Parathyroid adenoma (tissue), 2 donors: ENCODE data around the gene STYXL2.

ENCODE experiments used
- H2AFZ ChIP-seq: fragments of 300-600 bp; sonication (generic); one replicate; pipeline ENCODE4 v1.7.0; 2017; ENCODE audit warnings: antibody characterized with exemption, mild to moderate bottlenecking
- H3K27ac ChIP-seq: fragments of 300-600 bp; sonication (generic); one replicate; pipeline ENCODE4 v1.7.0; 2017
- H3K27me3 ChIP-seq: fragments of 300-600 bp; sonication (generic); one replicate; pipeline ENCODE4 v1.7.0; 2017; ENCODE audit warnings: low read length; ENCODE audit not compliant: control insufficient read depth, insufficient read depth
- H3K36me3 ChIP-seq: fragments of 300-600 bp; sonication (generic); one replicate; pipeline ENCODE4 v1.7.0; 2017; ENCODE audit warnings: low read length; ENCODE audit not compliant: control insufficient read depth, insufficient read depth
- H3K4me1 ChIP-seq: fragments of 300-600 bp; sonication (generic); one replicate; pipeline ENCODE4 v1.7.0; 2017; ENCODE audit warnings: control low read depth
- H3K4me2 ChIP-seq: fragments of 300-600 bp; sonication (generic); one replicate; pipeline ENCODE4 v1.7.0; 2017; ENCODE audit warnings: low read length
- H3K4me3 ChIP-seq: fragments of 300-600 bp; sonication (generic); one replicate; pipeline ENCODE4 v1.7.0; 2017; ENCODE audit warnings: low read depth, low read length
- H3K79me2 ChIP-seq: fragments of 300-600 bp; sonication (generic); one replicate; pipeline ENCODE4 v1.7.0; 2017; ENCODE audit warnings: control low read depth
- H3K9ac ChIP-seq: fragments of 300-600 bp; sonication (generic); one replicate; pipeline ENCODE4 v1.7.0; 2017; ENCODE audit warnings: mild to moderate bottlenecking
- H3K9me3 ChIP-seq: fragments of 300-600 bp; sonication (generic); one replicate; pipeline ENCODE4 v1.7.0; 2017; ENCODE audit warnings: low read length; ENCODE audit not compliant: control insufficient read depth
- TF ChIP-seq, protein P1 (sequence below): fragments of 300-600 bp; sonication (generic); IDR thresholded peaks from one replicate; pipeline ENCODE4 v1.7.0; 2017; ENCODE audit warnings: antibody characterized with exemption, mild to moderate bottlenecking
- donor health status: primary hyperparathyroidism.

STYXL2 gene

DNA sequence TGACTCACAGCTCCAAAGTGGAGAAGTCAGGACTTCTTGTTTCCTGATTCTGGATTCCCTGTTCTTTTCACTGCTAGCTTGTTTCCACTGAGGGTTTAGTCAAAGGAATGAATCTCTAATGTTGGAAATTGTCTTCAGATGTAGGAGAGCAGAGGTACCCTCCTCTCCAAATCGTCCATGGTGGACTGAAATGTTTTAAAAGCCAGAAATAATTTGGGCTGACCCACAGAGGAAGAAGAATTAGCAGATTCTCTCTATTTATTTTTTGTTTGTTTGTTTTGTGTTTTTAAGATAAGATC lies 34.1 kb upstream of the STYXL2 start:
- H3K4me1 ChIP-seq, result no peaks in the 10 kb centered on the region
- H3K9me3 ChIP-seq, result no peaks in the 10 kb centered on the region
- H3K79me2 ChIP-seq, result no peaks in the 10 kb centered on the region
- no peak overlapping the region for H3K4me3 ChIP-seq
- H3K27ac ChIP-seq, result no peak overlapping the region
- no peaks in the 10 kb centered on the region for H3K36me3 ChIP-seq
- H2AFZ ChIP-seq, result no peak overlapping the region
- no peaks in the 10 kb centered on the region for H3K27me3 ChIP-seq
- no peak overlapping the region for H3K4me2 ChIP-seq
- TF ChIP-seq, protein P1, sequence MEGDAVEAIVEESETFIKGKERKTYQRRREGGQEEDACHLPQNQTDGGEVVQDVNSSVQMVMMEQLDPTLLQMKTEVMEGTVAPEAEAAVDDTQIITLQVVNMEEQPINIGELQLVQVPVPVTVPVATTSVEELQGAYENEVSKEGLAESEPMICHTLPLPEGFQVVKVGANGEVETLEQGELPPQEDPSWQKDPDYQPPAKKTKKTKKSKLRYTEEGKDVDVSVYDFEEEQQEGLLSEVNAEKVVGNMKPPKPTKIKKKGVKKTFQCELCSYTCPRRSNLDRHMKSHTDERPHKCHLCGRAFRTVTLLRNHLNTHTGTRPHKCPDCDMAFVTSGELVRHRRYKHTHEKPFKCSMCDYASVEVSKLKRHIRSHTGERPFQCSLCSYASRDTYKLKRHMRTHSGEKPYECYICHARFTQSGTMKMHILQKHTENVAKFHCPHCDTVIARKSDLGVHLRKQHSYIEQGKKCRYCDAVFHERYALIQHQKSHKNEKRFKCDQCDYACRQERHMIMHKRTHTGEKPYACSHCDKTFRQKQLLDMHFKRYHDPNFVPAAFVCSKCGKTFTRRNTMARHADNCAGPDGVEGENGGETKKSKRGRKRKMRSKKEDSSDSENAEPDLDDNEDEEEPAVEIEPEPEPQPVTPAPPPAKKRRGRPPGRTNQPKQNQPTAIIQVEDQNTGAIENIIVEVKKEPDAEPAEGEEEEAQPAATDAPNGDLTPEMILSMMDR, result no peak
- H3K9ac ChIP-seq, result no peak overlapping the region

GRCh38 chr1:167060141-167061072 lies 33.5 kb upstream of the STYXL2 start:
- TF ChIP-seq, protein P1, result no peak
- no peak overlapping the region for H3K9ac ChIP-seq
- H3K4me3 ChIP-seq, result no peak overlapping the region
- H3K27ac ChIP-seq, result no peak overlapping the region
- no peaks in the 10 kb centered on the region for H3K36me3 ChIP-seq
- no peak overlapping the region for H2AFZ ChIP-seq
- no peak overlapping the region for H3K4me2 ChIP-seq
- no peaks in the 10 kb centered on the region for H3K9me3 ChIP-seq
- no peaks in the 10 kb centered on the region for H3K79me2 ChIP-seq
- H3K27me3 ChIP-seq, result no peaks in the 10 kb centered on the region
- no peaks in the 10 kb centered on the region for H3K4me1 ChIP-seq

- TF ChIP-seq, protein P1, result no peak
- Histone ChIP-seq H3K27ac (no peak overlapping the region), H3K9ac (no peak overlapping the region), H3K27me3 (no peaks in the 10 kb centered on the region), H3K4me1 (no peaks in the 10 kb centered on the region), H2AFZ (no peak overlapping the region), H3K4me3 (no peak overlapping the region), H3K4me2 (no peak overlapping the region), H3K9me3 (no peaks in the 10 kb centered on the region), H3K36me3 (no peaks in the 10 kb centered on the region), H3K79me2 (no peaks in the 10 kb centered on the region)
These were observed 32.8 kb upstream of the STYXL2 start for GRCh38 chr1:167061073-167061464.

DNA sequence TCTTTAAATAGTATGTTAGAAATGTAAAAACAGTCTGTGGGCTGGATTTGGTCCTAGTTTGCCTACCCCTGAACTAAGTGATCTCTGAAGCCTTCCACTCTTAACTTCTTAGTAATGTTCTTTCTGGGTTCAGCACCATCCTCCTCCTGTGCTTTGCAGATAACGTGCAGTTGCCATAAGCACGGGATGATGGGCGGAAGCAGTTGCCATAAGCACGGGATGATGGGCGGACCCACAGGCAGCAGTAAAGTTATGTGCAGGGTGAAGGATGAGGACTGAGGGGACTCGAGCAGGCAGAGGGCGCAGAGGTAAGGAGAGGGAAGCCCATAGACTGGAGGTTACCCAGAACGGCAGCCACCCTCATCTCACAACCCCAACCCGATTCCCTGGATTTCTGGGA lies 29.3 kb upstream of the STYXL2 start:
- TF ChIP-seq, protein P1, result no peak
- H3K9ac ChIP-seq, result no peak overlapping the region
- H3K27ac ChIP-seq, result no peak overlapping the region

DNA sequence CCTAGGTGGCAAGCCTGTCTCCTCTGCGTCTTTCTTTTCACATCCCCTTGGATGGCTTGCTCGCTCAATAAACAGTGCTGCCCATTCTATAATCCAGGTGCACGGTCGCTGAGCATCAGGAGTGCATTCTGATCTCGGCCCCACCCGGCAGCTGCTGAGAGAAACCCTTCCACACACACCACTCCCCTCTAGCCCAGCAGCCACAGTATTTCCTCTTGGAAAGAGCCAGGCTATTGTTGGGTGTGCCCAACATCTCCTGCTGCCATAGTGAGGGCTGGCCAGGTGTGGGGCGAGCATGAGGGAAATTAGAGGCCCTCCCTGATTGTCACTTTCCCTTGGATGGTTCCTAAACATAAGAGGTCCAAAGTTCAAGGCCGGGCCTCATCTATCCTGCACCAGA lies 28.4 kb upstream of the STYXL2 start:
- Histone ChIP-seq H3K4me3 (no peak overlapping the region), H3K4me2 (no peak overlapping the region), H3K27me3 (no peaks in the 10 kb centered on the region), H3K36me3 (no peaks in the 10 kb centered on the region), H2AFZ (no peak overlapping the region), H3K9me3 (no peaks in the 10 kb centered on the region), H3K9ac (no peak overlapping the region), H3K79me2 (no peaks in the 10 kb centered on the region), H3K27ac (no peak overlapping the region), H3K4me1 (no peaks in the 10 kb centered on the region)
- TF ChIP-seq, protein P1, result no peak

More for the DNA sequence above, 29.3 kb upstream of the STYXL2 start:
- Histone ChIP-seq H3K9me3 (no peaks in the 10 kb centered on the region), H3K4me3 (no peak overlapping the region), H3K36me3 (no peaks in the 10 kb centered on the region), H3K4me1 (no peaks in the 10 kb centered on the region), H3K27me3 (no peaks in the 10 kb centered on the region), H2AFZ (no peak overlapping the region), H3K79me2 (no peaks in the 10 kb centered on the region), H3K4me2 (no peak overlapping the region)
